Erythroblast (primary cell): Measurements from ENCODE around the gene MYH9.
"Not testable (repeated sequence)": the region's sequence is repeated elsewhere in the genome, so short reads cannot be mapped to it uniquely, and the experiment has no call there.

ENCODE experiments used
- DNase-seq, 2 experiments: peaks; one replicate each; lab custom pipeline; 2025; lab: John Stamatoyannopoulos, UW
- GATA1 ChIP-seq: IDR thresholded peaks from 2 replicates; pipeline ENCODE4 v1.6.1; 2011; ENCODE audit warnings: low read depth, mild to moderate bottlenecking, control low read depth, low read length, moderate library complexity
- POLR2A ChIP-seq: IDR thresholded peaks from 2 replicates; pipeline ENCODE4 v1.6.1; 2011; ENCODE audit warnings: mild to moderate bottlenecking, low read length

MYH9 gene

DNA sequence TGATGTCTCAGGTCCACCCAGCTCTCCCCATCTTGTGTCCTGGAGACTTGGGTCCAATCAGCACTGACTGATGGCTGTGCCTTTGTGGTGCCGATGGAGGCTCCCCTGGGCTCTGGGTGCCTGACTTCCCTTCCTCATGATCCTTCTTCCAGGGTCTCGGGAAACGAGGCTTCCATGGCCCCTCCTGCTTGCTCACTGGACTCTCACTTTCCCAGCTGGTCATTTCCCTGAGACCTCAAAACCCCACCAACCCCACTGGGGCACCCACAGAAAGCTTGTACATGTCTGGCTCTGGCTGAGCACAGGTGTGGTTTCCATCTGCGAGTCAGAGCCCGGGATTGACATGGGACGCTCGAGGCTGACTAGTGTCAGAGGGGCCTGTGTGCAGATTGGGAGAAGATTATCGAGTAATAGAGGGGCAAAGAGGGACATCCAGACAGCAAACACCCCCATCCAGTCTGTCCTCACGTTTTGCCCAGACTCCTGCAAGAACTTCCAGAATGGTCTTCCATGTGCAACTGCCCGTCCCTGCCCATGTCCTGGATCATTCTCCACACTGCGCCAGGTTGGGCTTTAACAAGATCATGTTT is 119.8 kb downstream of the MYH9 start:
- TF ChIP-seq GATA1 (no peak), POLR2A (no peak)
- no peak for DNase-seq

GRCh38 chr22:36267058-36267457 is 120.7 kb downstream of the MYH9 start:
- no peak for TF ChIP-seq POLR2A
- TF ChIP-seq GATA1, result no peak
- no peak for DNase-seq

DNA sequence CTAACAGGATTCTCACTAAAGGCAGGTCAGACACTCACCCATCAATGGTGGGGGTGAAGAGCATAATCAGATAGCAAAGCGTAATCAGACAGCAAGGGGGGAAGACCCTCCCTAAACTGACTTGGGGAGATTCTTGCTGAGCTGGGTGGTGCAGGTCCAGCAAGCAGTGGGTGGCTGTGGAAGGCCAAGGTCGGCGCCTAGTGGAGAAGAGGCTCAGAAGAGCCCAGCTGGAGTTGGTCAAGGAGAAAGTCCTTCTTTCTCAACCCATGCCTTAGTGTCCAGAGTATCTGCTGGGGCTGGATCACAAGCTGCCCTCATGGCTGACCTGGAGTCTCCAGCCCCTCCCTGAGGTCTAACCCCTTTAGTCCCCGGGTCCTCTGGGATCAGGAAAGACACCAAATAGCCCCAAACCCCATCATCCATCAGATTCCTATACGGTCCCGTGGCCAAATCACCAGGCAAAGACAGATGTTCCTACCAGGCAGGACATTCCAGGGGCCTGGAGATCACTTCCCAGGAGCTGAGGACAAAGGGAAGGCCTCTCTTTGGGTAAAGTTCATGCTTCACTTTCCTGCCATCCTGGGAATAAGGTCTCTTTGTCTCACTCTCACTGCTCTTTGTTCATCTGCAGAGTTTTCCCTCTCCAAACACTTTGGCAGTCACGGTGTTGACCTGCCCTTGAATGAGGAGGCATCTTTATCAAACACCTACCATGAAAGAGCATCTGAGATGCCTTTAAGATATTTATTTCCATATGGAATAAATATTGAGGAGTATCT is 123.7 kb downstream of the MYH9 start:
- peak; percentile 34 to 41 for DNase-seq

DNA sequence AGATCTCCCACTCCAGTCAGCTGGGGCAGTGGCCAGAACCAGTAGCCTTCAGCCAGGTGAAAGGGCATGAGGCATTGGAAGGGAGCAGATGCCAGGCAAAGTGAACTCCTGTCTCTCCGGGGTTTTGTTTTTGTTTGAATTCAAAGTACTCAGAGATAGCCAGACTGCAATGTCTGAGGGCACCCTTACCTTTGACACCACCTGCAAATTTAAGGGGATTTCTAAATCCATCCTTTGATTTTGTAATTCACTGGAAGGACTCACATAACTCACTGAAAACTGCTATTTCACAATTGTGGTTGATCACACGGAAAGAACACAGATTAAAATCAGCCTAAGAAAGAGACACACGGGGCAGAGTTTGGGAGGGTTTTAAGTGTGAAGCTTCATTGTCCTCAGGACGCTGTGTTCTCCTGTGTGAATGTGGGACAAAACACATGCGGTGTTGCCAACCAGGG is 124.5 kb downstream of the MYH9 start:
- DNase-seq, result peak in 1 of 2 experiments; percentile 24

- not testable (repeated sequence) for DNase-seq
These were observed 125.5 kb downstream of the MYH9 start for GRCh38 chr22:36262307-36262706.

- not testable (repeated sequence) for DNase-seq
These were observed 126.1 kb downstream of the MYH9 start for GRCh38 chr22:36261675-36262074.

- no peak for DNase-seq
- no peak for TF ChIP-seq POLR2A
- TF ChIP-seq GATA1, result no peak
These were observed 128.0 kb downstream of the MYH9 start for GRCh38 chr22:36259615-36260300.

DNA sequence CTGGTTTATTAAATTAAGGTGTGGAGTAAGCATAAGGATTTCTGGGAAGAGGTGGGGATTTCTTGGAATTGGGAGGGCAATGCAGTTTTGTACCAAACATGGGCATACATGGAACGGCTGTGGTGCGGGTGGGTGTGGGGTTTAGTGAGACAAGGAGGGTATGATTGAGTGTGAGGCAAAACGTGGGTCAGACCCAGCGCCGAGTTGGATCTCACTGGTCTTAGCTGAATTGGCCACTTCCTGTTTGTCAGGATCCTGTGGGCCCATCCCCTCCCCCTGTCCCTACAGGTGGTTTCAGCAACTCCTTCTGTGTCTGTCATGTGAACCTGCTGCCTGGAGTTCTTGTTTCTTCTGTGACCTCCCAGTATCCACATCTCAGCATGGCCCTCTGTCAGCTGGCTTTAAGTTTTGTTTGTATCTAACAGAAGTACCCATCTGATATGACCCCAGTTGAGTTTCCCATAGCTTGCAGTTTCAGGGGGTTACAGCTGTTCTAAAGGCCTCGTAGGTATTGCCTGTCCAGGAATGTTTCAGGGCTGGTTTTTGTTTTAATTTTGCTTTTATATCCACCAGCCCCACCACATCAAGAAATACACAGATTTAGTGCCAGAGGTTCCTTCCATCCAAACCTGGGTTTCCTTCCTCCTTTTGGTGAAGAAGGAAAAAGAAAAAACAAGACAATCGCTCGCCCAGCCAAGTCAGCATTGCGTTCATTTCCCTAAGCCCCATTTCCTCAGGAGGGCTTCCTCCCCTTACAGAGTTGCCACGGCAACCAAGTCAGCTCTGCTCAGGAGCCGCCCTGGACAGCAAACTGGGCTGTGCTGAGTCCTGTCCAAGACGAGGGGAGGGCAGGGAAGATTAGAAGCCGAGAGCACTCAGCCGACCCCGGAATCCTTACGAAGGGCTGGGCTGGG is 128.8 kb downstream of the MYH9 start:
- TF ChIP-seq GATA1 (no peak), POLR2A (no peak)
- peak; percentile 53 to 64 for DNase-seq

DNA sequence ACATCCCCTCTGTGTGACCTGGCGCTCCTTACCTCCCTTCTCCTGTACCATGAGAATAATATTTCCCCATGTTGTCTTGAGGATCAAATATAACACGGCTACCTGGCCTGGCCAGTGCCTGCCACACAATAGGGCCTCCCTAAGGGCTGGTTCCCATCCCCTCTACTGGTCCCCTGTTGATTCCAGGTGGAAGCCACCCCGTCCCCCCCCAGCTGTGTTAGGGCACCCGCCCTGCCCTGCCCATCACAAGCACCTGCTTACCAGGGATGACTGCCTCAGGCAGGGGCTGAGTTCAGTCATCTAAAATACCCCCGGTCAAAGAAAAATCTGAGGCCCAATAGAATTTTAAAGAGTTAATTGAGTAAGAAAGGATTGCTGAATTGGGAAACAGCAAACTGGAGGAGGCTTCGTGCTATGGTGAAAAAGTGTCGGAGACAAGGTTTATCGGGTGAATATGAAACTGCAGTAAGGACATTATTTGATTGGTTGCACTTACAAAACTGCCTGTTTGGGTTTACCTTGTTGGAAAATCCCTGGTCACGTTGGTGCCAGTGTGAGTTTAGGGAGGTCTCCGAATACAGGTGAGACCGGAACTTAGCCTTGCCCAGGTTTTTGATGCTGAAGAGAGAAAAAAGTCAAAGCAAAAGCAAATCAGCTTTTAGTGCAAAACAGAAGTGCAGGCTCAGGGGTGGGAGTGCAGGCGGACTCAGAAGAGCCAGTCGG is 129.7 kb downstream of the MYH9 start:
- no peak for TF ChIP-seq POLR2A
- TF ChIP-seq GATA1, result no peak
- no peak for DNase-seq

GRCh38 chr22:36257308-36257707 is 130.5 kb downstream of the MYH9 start:
- no peak for DNase-seq
- TF ChIP-seq GATA1 (no peak), POLR2A (no peak)

DNA sequence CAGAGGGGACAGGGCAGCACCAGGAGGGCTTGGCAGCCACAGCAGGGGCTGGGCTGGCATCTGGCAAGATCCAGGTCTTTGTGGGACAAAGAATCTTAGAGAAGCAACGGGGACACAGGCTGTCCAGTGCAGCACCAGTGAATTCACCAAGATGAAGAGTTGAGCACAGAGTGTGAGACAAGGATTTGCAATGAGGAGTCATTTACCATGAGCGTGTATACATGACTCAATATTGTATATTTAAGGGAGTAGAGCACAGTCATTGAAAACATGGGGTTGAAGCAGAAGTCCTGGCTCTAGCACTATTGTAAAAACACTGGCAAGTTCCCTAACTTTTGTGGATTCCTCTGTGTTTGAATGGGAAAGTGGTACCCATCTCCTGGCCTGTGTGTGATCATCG is 131.3 kb downstream of the MYH9 start:
- TF ChIP-seq GATA1 (no peak), POLR2A (no peak)
- peak in 1 of 2 experiments; percentile 27 for DNase-seq

- DNase-seq, result not testable (repeated sequence)
These were observed 132.2 kb downstream of the MYH9 start for GRCh38 chr22:36255572-36255971.

GRCh38 chr22:36253523-36254490 is 134.0 kb downstream of the MYH9 start:
- TF ChIP-seq POLR2A, result no peak
- no peak for TF ChIP-seq GATA1
- DNase-seq, result peak; percentile 78 to 86
